HepG2 (cell line): ENCODE measurements around the gene NFE2L2. TPM values are rescaled to one million over a fixed set of nuclear protein-coding genes. Genes with fewer than 3 reads are reported as not detected.
A peak's percentile ranks its signal among the peaks of the same experiment; 100 is the strongest.

ENCODE experiments used
- ATF7 ChIP-seq, 2 experiments: fragments of 450-650 bp in 1 of 2; sonication (generic) in 1 of 2; formaldehyde crosslinking in 1 of 2; IDR thresholded peaks; 2 replicates each; pipeline versions ENCODE4 v1.4.0 to v1.6.1; 2016 to 2020; ENCODE audit warnings: antibody characterized with exemption in 1 of 2, mild to moderate bottlenecking in 1 of 2, missing genetic modification reagents in 1 of 2
- DMAP1 ChIP-seq: IDR thresholded peaks from 2 replicates; pipeline ENCODE4 v1.6.1; 2016
- EED ChIP-seq: sonication (generic); formaldehyde crosslinking; IDR thresholded peaks from 2 replicates; pipeline ENCODE4 v1.5.0; 2020; ENCODE audit warnings: mild to moderate bottlenecking, missing genetic modification reagents
- HIVEP1 ChIP-seq: sonication (generic); formaldehyde crosslinking; IDR thresholded peaks from 2 replicates; pipeline ENCODE4 v1.4.0; 2020; ENCODE audit warnings: mild to moderate bottlenecking, missing genetic modification reagents
- MAFK ChIP-seq, 2 experiments: IDR thresholded peaks in 1 of 2; conservative IDR thresholded peaks in 1 of 2; 2 replicates each; pipeline ENCODE4 v1.6.1; 2011; ENCODE audit warnings: improper control_type of control experiment in 2 of 2, low read length in 2 of 2
- MLLT10 ChIP-seq: sonication (generic); formaldehyde crosslinking; IDR thresholded peaks from 2 replicates; pipeline ENCODE4 v1.4.0; 2020; ENCODE audit warnings: missing genetic modification reagents
- RARA ChIP-seq: IDR thresholded peaks from 2 replicates; pipeline ENCODE4 v1.6.1; 2016; ENCODE audit warnings: missing genetic modification reagents, missing compliant biosample characterization
- RFX1 ChIP-seq: fragments of 450-650 bp; IDR thresholded peaks from 2 replicates; pipeline ENCODE4 v1.6.1; 2017
- SRSF9 ChIP-seq: fragments of 200-400 bp; formaldehyde crosslinking; IDR thresholded peaks from 2 replicates; pipeline ENCODE4 v1.6.1; 2018; ENCODE audit warnings: borderline replicate concordance, mild to moderate bottlenecking, low read depth, low read length; ENCODE audit not compliant: insufficient read depth, poor library complexity, severe bottlenecking
- ZNF124 ChIP-seq: sonication (generic); formaldehyde crosslinking; IDR thresholded peaks from 2 replicates; pipeline ENCODE4 v1.4.0; 2020; ENCODE audit warnings: missing genetic modification reagents
- ZNF501 ChIP-seq: sonication (generic); formaldehyde crosslinking; IDR thresholded peaks from 2 replicates; pipeline ENCODE4 v1.5.1; 2020; ENCODE audit warnings: mild to moderate bottlenecking, moderate library complexity, missing genetic modification reagents
- ZNF572 ChIP-seq: sonication (generic); formaldehyde crosslinking; IDR thresholded peaks from 2 replicates; pipeline ENCODE4 v1.5.1; 2020; ENCODE audit warnings: mild to moderate bottlenecking, missing genetic modification reagents
- ZNF615 ChIP-seq: sonication (generic); formaldehyde crosslinking; IDR thresholded peaks from 2 replicates; pipeline ENCODE4 v1.5.0; 2020; ENCODE audit warnings: mild to moderate bottlenecking, missing genetic modification reagents, borderline replicate concordance
- ZNF746 ChIP-seq: sonication (generic); formaldehyde crosslinking; IDR thresholded peaks from 2 replicates; pipeline ENCODE4 v1.8.0; 2022; ENCODE audit warnings: mild to moderate bottlenecking, missing genetic modification reagents
- polyA plus RNA-seq, 8 experiments: library from polyadenylated mRNA; depleted of rRNA in 3 of 8; stranded (reverse) in 7 of 8; unstranded in 1 of 8; fragments of >200 nt; fragmentation: Illumina TruSeq in 4 of 8; extraction: Trizol in 4 of 8; gene quantifications; 2 replicates each; pipeline versions ENCODE4 v1.2.1 to v1.2.3, GENCODE V29; 2011 to 2016; ENCODE audit warnings: low read depth in 4 of 8, missing spikeins in 1 of 8, mixed read lengths in 1 of 8; ENCODE audit not compliant: insufficient read depth in 1 of 8
- total RNA-seq, 5 experiments: library from RNA; depleted of rRNA; stranded (reverse); fragments of >200 nt; fragmentation: Illumina TruSeq; extraction: Trizol; gene quantifications; 2 replicates each; pipeline ENCODE4 v1.2.3, GENCODE V29; 2016; ENCODE audit warnings: low read depth in 1 of 5
- TF ChIP-seq, protein P1 (sequence below): sonication (generic); formaldehyde crosslinking; IDR thresholded peaks from 2 replicates; pipeline ENCODE4 v1.4.0; 2020; ENCODE audit warnings: mild to moderate bottlenecking, missing genetic modification reagents
- TF ChIP-seq, protein P2 (sequence below): sonication (generic); formaldehyde crosslinking; IDR thresholded peaks from 2 replicates; pipeline ENCODE4 v1.4.0; 2020; ENCODE audit warnings: missing genetic modification reagents
- TF ChIP-seq, protein P3 (sequence below): sonication (generic); formaldehyde crosslinking; IDR thresholded peaks from 2 replicates; pipeline ENCODE4 v1.4.0; 2020; ENCODE audit warnings: missing genetic modification reagents, borderline replicate concordance
- TF ChIP-seq, protein P4 (sequence below): sonication (generic); formaldehyde crosslinking; IDR thresholded peaks from 2 replicates; pipeline ENCODE4 v1.4.0; 2020; ENCODE audit warnings: missing genetic modification reagents
- TF ChIP-seq, protein P5 (sequence below): sonication (generic); formaldehyde crosslinking; IDR thresholded peaks from 2 replicates; pipeline ENCODE4 v1.4.0; 2020; ENCODE audit warnings: mild to moderate bottlenecking, missing genetic modification reagents
- TF ChIP-seq, protein P6 (sequence below): sonication (generic); formaldehyde crosslinking; IDR thresholded peaks from 2 replicates; pipeline ENCODE4 v1.4.0; 2020; ENCODE audit warnings: mild to moderate bottlenecking, low read depth, missing genetic modification reagents

The NFE2L2 gene
- total and polyA plus RNA-seq, 2 of the 13 experiments (the other 11 are each of a cell fraction or from before 2014, with no cell fraction given): 84.6 to 215 TPM

DNA sequence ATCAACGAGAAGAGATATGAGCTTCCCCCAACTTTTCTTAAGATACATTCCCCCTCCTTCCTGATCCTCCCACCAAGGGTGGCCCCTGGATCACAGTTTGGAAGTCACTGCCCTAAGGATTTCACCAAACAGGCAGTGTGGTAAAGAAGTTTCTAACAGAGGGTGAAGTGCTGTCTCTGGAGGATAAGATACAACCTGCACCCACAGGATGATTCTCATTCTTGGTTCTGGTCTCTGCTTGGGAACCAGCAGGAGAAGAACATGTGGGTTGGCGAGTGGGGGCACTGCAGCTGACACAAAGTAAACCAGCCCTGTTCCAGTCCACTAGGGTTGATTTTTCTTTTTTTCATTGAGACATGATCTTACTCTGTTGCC, 9.3 kb downstream of the NFE2L2 start (continued):
- TF ChIP-seq, protein P1, sequence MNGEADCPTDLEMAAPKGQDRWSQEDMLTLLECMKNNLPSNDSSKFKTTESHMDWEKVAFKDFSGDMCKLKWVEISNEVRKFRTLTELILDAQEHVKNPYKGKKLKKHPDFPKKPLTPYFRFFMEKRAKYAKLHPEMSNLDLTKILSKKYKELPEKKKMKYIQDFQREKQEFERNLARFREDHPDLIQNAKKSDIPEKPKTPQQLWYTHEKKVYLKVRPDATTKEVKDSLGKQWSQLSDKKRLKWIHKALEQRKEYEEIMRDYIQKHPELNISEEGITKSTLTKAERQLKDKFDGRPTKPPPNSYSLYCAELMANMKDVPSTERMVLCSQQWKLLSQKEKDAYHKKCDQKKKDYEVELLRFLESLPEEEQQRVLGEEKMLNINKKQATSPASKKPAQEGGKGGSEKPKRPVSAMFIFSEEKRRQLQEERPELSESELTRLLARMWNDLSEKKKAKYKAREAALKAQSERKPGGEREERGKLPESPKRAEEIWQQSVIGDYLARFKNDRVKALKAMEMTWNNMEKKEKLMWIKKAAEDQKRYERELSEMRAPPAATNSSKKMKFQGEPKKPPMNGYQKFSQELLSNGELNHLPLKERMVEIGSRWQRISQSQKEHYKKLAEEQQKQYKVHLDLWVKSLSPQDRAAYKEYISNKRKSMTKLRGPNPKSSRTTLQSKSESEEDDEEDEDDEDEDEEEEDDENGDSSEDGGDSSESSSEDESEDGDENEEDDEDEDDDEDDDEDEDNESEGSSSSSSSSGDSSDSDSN (CRISPR knock-in tag): no peak
- TF ChIP-seq RFX1 (no peak), MLLT10 (CRISPR knock-in tag) (no peak), HIVEP1 (no peak), ZNF501 (CRISPR knock-in tag) (peak; percentile 25; the same call in 1 of the 2 replicates), RARA (CRISPR knock-in tag) (no peak), MAFK (conservative IDR thresholded peaks at IDR 0.05 in 1 of 2, IDR thresholded peaks at IDR 0.05 in 1 of 2; ENCODE audit: low read length in 2 of 2) (no peak), ZNF615 (no peak), ZNF572 (CRISPR knock-in tag) (no peak), ZNF124 (CRISPR knock-in tag) (no peak), ZNF746 (CRISPR knock-in tag) (no peak), DMAP1 (CRISPR knock-in tag) (no peak), SRSF9 (no peak), EED (0 out of 2 replicates have a peak, but pooled peaks have one; percentile 36), ATF7 (IDR thresholded peaks at IDR 0.05) (no peak), ATF7 (CRISPR knock-in tag; IDR thresholded peaks at IDR 0.05) (no peak)
- TF ChIP-seq, protein P2, sequence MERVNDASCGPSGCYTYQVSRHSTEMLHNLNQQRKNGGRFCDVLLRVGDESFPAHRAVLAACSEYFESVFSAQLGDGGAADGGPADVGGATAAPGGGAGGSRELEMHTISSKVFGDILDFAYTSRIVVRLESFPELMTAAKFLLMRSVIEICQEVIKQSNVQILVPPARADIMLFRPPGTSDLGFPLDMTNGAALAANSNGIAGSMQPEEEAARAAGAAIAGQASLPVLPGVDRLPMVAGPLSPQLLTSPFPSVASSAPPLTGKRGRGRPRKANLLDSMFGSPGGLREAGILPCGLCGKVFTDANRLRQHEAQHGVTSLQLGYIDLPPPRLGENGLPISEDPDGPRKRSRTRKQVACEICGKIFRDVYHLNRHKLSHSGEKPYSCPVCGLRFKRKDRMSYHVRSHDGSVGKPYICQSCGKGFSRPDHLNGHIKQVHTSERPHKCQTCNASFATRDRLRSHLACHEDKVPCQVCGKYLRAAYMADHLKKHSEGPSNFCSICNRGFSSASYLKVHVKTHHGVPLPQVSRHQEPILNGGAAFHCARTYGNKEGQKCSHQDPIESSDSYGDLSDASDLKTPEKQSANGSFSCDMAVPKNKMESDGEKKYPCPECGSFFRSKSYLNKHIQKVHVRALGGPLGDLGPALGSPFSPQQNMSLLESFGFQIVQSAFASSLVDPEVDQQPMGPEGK: 0 out of 2 replicates have a peak, but pooled peaks have one; percentile 37
- TF ChIP-seq, protein P3, sequence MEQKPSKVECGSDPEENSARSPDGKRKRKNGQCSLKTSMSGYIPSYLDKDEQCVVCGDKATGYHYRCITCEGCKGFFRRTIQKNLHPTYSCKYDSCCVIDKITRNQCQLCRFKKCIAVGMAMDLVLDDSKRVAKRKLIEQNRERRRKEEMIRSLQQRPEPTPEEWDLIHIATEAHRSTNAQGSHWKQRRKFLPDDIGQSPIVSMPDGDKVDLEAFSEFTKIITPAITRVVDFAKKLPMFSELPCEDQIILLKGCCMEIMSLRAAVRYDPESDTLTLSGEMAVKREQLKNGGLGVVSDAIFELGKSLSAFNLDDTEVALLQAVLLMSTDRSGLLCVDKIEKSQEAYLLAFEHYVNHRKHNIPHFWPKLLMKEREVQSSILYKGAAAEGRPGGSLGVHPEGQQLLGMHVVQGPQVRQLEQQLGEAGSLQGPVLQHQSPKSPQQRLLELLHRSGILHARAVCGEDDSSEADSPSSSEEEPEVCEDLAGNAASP (CRISPR knock-in tag): no peak
- TF ChIP-seq, protein P4, sequence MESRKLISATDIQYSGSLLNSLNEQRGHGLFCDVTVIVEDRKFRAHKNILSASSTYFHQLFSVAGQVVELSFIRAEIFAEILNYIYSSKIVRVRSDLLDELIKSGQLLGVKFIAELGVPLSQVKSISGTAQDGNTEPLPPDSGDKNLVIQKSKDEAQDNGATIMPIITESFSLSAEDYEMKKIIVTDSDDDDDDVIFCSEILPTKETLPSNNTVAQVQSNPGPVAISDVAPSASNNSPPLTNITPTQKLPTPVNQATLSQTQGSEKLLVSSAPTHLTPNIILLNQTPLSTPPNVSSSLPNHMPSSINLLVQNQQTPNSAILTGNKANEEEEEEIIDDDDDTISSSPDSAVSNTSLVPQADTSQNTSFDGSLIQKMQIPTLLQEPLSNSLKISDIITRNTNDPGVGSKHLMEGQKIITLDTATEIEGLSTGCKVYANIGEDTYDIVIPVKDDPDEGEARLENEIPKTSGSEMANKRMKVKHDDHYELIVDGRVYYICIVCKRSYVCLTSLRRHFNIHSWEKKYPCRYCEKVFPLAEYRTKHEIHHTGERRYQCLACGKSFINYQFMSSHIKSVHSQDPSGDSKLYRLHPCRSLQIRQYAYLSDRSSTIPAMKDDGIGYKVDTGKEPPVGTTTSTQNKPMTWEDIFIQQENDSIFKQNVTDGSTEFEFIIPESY (CRISPR knock-in tag): no peak
- TF ChIP-seq, protein P5, sequence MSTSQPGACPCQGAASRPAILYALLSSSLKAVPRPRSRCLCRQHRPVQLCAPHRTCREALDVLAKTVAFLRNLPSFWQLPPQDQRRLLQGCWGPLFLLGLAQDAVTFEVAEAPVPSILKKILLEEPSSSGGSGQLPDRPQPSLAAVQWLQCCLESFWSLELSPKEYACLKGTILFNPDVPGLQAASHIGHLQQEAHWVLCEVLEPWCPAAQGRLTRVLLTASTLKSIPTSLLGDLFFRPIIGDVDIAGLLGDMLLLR: no peak
- TF ChIP-seq, protein P6, sequence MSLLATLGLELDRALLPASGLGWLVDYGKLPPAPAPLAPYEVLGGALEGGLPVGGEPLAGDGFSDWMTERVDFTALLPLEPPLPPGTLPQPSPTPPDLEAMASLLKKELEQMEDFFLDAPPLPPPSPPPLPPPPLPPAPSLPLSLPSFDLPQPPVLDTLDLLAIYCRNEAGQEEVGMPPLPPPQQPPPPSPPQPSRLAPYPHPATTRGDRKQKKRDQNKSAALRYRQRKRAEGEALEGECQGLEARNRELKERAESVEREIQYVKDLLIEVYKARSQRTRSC: no peak
